ENCODE results near the gene KCNK13. TPM values are rescaled to one million over a fixed set of nuclear protein-coding genes. Genes with fewer than 3 reads are reported as not detected.

The KCNK13 gene
- total RNA-seq, 1 donor from 2014 or later = not detected

DNA sequence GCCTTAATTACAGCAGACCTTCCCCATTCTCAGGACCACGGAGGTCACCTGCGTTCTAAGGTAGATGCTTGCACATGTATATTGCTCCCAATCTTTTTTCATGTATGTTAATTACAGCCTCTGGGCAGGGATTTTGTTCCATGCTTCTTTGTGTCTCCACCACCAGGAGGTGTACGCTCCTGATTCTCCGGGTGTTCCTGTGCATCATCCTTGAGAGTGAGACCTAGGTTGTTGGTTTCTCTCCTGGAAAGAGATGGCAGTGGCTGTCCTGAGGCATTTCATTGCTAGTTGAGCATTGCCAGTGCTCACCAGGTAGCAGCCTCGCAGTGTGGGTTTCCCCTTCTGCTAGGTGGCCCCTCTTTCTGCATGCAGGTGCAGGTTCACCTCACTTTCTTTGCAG lies 52.8 kb downstream of the KCNK13 start:
- no peak overlapping the region for H3K27ac Mint-ChIP-seq (ENCODE audit: unreplicated experiment)
- H3K27me3 Mint-ChIP-seq (ENCODE audit: low read depth) = peaks cover 58% of the 10 kb centered on the region
- TF ChIP-seq, protein P1, sequence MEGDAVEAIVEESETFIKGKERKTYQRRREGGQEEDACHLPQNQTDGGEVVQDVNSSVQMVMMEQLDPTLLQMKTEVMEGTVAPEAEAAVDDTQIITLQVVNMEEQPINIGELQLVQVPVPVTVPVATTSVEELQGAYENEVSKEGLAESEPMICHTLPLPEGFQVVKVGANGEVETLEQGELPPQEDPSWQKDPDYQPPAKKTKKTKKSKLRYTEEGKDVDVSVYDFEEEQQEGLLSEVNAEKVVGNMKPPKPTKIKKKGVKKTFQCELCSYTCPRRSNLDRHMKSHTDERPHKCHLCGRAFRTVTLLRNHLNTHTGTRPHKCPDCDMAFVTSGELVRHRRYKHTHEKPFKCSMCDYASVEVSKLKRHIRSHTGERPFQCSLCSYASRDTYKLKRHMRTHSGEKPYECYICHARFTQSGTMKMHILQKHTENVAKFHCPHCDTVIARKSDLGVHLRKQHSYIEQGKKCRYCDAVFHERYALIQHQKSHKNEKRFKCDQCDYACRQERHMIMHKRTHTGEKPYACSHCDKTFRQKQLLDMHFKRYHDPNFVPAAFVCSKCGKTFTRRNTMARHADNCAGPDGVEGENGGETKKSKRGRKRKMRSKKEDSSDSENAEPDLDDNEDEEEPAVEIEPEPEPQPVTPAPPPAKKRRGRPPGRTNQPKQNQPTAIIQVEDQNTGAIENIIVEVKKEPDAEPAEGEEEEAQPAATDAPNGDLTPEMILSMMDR (IDR thresholded peaks at IDR 0.05) = peak; percentile 31
- H3K36me3 Mint-ChIP-seq (ENCODE audit: low read depth) = no peaks in the 10 kb centered on the region
- no peaks in the 10 kb centered on the region for H3K9me3 Mint-ChIP-seq (ENCODE audit: low read depth)
- DNase-seq (ENCODE audit: low spot score) = no peak
- peaks cover 6% of the 10 kb centered on the region for H3K4me1 Mint-ChIP-seq (ENCODE audit: low read depth)
- no peak overlapping the region for H3K4me3 Mint-ChIP-seq (ENCODE audit: unreplicated experiment)

- peaks cover 3% of the 10 kb centered on the region for H3K9me3 Mint-ChIP-seq (ENCODE audit: low read depth)
- no peak overlapping the region for H3K4me3 Mint-ChIP-seq (ENCODE audit: unreplicated experiment)
- no peak overlapping the region for H3K27ac Mint-ChIP-seq (ENCODE audit: unreplicated experiment)
- H3K36me3 Mint-ChIP-seq (ENCODE audit: low read depth) = no peaks in the 10 kb centered on the region
- TF ChIP-seq, protein P1 (IDR thresholded peaks at IDR 0.05) = no peak
- peaks cover 6% of the 10 kb centered on the region for H3K4me1 Mint-ChIP-seq (ENCODE audit: low read depth)
- peaks cover 61% of the 10 kb centered on the region for H3K27me3 Mint-ChIP-seq (ENCODE audit: low read depth)
- no peak for DNase-seq (ENCODE audit: low spot score)
Measured at GRCh38 chr14:90115780-90116179, 54.0 kb downstream of the KCNK13 start.

DNA sequence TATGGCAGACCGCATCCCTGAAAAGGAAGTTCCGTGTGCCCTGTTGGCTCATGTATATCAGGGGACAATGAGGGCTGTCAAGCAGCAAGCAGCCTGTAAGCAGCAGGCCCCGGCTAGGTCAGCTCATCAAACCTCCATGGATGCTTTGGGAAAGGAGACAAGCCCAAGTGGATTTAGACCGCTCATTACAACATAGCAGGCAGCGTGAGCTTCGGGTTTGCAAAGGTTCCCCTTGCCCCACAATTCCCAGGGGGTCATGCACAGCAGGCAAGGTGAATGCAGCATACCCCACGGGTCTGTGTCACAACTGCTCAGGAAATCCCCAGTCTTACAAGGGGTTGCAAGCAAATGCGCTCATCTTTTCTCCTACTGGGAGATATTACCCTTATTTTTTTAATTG lies 54.6 kb downstream of the KCNK13 start:
- H3K4me3 Mint-ChIP-seq (ENCODE audit: unreplicated experiment) = no peak overlapping the region

GRCh38 chr14:90118027-90118426 lies 56.2 kb downstream of the KCNK13 start:
- TF ChIP-seq, protein P1 (IDR thresholded peaks at IDR 0.05) = no peak
- no peaks in the 10 kb centered on the region for H3K36me3 Mint-ChIP-seq (ENCODE audit: low read depth)
- H3K4me1 Mint-ChIP-seq (ENCODE audit: low read depth) = no peaks in the 10 kb centered on the region
- H3K4me3 Mint-ChIP-seq (ENCODE audit: unreplicated experiment) = no peak overlapping the region
- peaks cover 3% of the 10 kb centered on the region for H3K9me3 Mint-ChIP-seq (ENCODE audit: low read depth)
- DNase-seq (ENCODE audit: low spot score) = no peak
- H3K27me3 Mint-ChIP-seq (ENCODE audit: low read depth) = peaks cover 58% of the 10 kb centered on the region
- no peak overlapping the region for H3K27ac Mint-ChIP-seq (ENCODE audit: unreplicated experiment)

More for the DNA sequence above, 54.6 kb downstream of the KCNK13 start:
- H3K36me3 Mint-ChIP-seq (ENCODE audit: low read depth) = no peaks in the 10 kb centered on the region
- H3K27me3 Mint-ChIP-seq (ENCODE audit: low read depth) = peaks cover 64% of the 10 kb centered on the region
- peaks cover 3% of the 10 kb centered on the region for H3K9me3 Mint-ChIP-seq (ENCODE audit: low read depth)
- peaks cover 6% of the 10 kb centered on the region for H3K4me1 Mint-ChIP-seq (ENCODE audit: low read depth)
- TF ChIP-seq, protein P1 (IDR thresholded peaks at IDR 0.05) = no peak
- no peak for DNase-seq (ENCODE audit: low spot score)
- no peak overlapping the region for H3K27ac Mint-ChIP-seq (ENCODE audit: unreplicated experiment)

- DNase-seq (ENCODE audit: low spot score) = no peak
- no peaks in the 10 kb centered on the region for H3K4me1 Mint-ChIP-seq (ENCODE audit: low read depth)
- no peak overlapping the region for H3K27ac Mint-ChIP-seq (ENCODE audit: unreplicated experiment)
- H3K36me3 Mint-ChIP-seq (ENCODE audit: low read depth) = no peaks in the 10 kb centered on the region
- no peaks in the 10 kb centered on the region for H3K9me3 Mint-ChIP-seq (ENCODE audit: low read depth)
- H3K27me3 Mint-ChIP-seq (ENCODE audit: low read depth) = peaks cover 39% of the 10 kb centered on the region
- no peak overlapping the region for H3K4me3 Mint-ChIP-seq (ENCODE audit: unreplicated experiment)
- TF ChIP-seq, protein P1 (IDR thresholded peaks at IDR 0.05) = no peak
Measured at GRCh38 chr14:90126260-90126659, 64.5 kb downstream of the KCNK13 start.
